Endothelial cell of umbilical vein (primary cell): ENCODE data around the gene CERS6.

Source experiments
- CTCF ChIP-seq, 2 donors: IDR thresholded peaks; 1 replicate in 1 of 2; 2 replicates in 1 of 2; pipeline ENCODE4 v1.5.1; 2011; ENCODE audit warnings: low read length in 2 of 2, mild to moderate bottlenecking in 2 of 2, moderate library complexity in 2 of 2, control low read depth in 1 of 2, inconsistent platforms in 1 of 2, low read depth in 1 of 2; ENCODE audit not compliant: insufficient read depth in 1 of 2; ENCODE audit errors: extremely low read depth in 1 of 2
- EZH2 ChIP-seq: IDR thresholded peaks from 2 replicates; pipeline ENCODE4 v1.6.1; 2012; ENCODE audit warnings: borderline replicate concordance, low read depth, mild to moderate bottlenecking, moderate library complexity, low read length, inconsistent platforms; ENCODE audit not compliant: severe bottlenecking

- TF ChIP-seq CTCF (IDR thresholded peaks at IDR 0.05; ENCODE audit: extremely low read depth in 1 of 2, insufficient read depth in 1 of 2, low read depth in 1 of 2, low read length in 2 of 2) = no peak
- no peak for TF ChIP-seq EZH2
Observed at GRCh38 chr2:168599738-168600137, 143.7 kb downstream of the CERS6 start.
